IMR-90 (cell line): ENCODE data around the gene MTAP. TPM values are rescaled to one million over a fixed set of nuclear protein-coding genes. Genes with fewer than 3 reads are reported as not detected.

Source experiments
- ATAC-seq: fragments of 200-7000 bp; cut with Tn5 transposase; 2 replicates; pipeline ENCODE4 v1.9.1; 2020; ENCODE audit warnings: low read depth, mild to moderate bottlenecking, moderate library complexity
- BruUV-seq: library from RNA; stranded (reverse); fragments of 400-500 nt; replicated peaks from 2 replicates; lab custom pipeline; 2021; lab: Mats Ljungman, UMichigan
- CTCF ChIA-PET: fragments of 300-600 bp; formaldehyde crosslinking; extraction: SDS; loops from one replicate; lab custom pipeline; 2021; ENCODE audit warnings: antibody characterized with exemption; lab: Yijun Ruan, JAX
- POLR2A ChIA-PET: fragments of 300-600 bp; sonication (Branson Sonifier 250); formaldehyde crosslinking; loops from one replicate; lab custom pipeline; 2022; ENCODE audit warnings: antibody characterized with exemption; ENCODE audit not compliant: unreplicated experiment; lab: Charles Lee
- DNase-seq: peaks from one replicate; pipeline ENCODE4 v3.0.0; 2013
- H2AFZ ChIP-seq: replicated peaks from 2 replicates; pipeline ENCODE3; 2013; ENCODE audit warnings: low read length, mild to moderate bottlenecking; ENCODE audit not compliant: poor library complexity
- H2AK5ac ChIP-seq: 2 replicates; pipeline ENCODE4 v1.6.1; 2013; ENCODE audit warnings: low read depth, low read length, inconsistent platforms
- H2AK9ac ChIP-seq: replicated peaks from 2 replicates; pipeline ENCODE3; 2013; ENCODE audit warnings: mild to moderate bottlenecking, low read depth, low read length, moderate library complexity; ENCODE audit not compliant: poor library complexity
- H2BK120ac ChIP-seq: 2 replicates; pipeline ENCODE4 v1.6.1; 2013; ENCODE audit warnings: low read depth, low read length, inconsistent platforms
- H2BK15ac ChIP-seq: 3 replicates; pipeline ENCODE4 v1.6.1; 2013; ENCODE audit warnings: low read depth, low read length, inconsistent platforms
- H2BK20ac ChIP-seq: 2 replicates; pipeline ENCODE4 v1.6.1; 2013; ENCODE audit warnings: low read depth, mild to moderate bottlenecking, inconsistent platforms, low read length, moderate library complexity
- H2BK5ac ChIP-seq: 2 replicates; pipeline ENCODE4 v1.6.1; 2013; ENCODE audit warnings: mild to moderate bottlenecking, low read depth, low read length, inconsistent platforms; ENCODE audit not compliant: poor library complexity, severe bottlenecking
- H3K14ac ChIP-seq: replicated peaks from 2 replicates; pipeline ENCODE4 v1.6.1; 2013; ENCODE audit warnings: low read depth, low read length, inconsistent platforms
- H3K18ac ChIP-seq: 2 replicates; pipeline ENCODE4 v1.6.1; 2013; ENCODE audit warnings: low read depth, low read length, control low read depth
- H3K23ac ChIP-seq: 2 replicates; pipeline ENCODE4 v1.6.1; 2013; ENCODE audit warnings: low read depth, low read length, inconsistent platforms
- H3K27ac ChIP-seq: 2 replicates; pipeline ENCODE4 v1.5.1; 2013; ENCODE audit warnings: mild to moderate bottlenecking, control low read depth, low read length; ENCODE audit not compliant: insufficient read depth
- H3K27me3 ChIP-seq: 2 replicates; pipeline ENCODE4 v1.6.1; 2013; ENCODE audit warnings: low read length; ENCODE audit not compliant: control insufficient read depth, insufficient read depth
- H3K36me3 ChIP-seq: 2 replicates; pipeline ENCODE4 v1.6.1; 2013; ENCODE audit warnings: low read length, mixed read lengths; ENCODE audit not compliant: control insufficient read depth, insufficient read depth
- H3K4ac ChIP-seq: 2 replicates; pipeline ENCODE4 v1.6.1; 2013; ENCODE audit warnings: low read depth, low read length, inconsistent platforms
- H3K4me1 ChIP-seq: 2 replicates; pipeline ENCODE4 v1.6.1; 2013; ENCODE audit warnings: low read length, mixed read lengths; ENCODE audit not compliant: control insufficient read depth, insufficient read depth
- H3K4me2 ChIP-seq: 2 replicates; pipeline ENCODE4 v1.6.1; 2013; ENCODE audit warnings: low read depth, mild to moderate bottlenecking, control low read depth, low read length, moderate library complexity
- H3K4me3 ChIP-seq: 2 replicates; pipeline ENCODE4 v1.5.1; 2013; ENCODE audit warnings: low read depth, mild to moderate bottlenecking, control low read depth, low read length, moderate library complexity; ENCODE audit not compliant: insufficient read depth
- H3K56ac ChIP-seq: 2 replicates; pipeline ENCODE4 v1.6.1; 2013; ENCODE audit warnings: low read length, inconsistent platforms; ENCODE audit not compliant: insufficient read depth; ENCODE audit errors: extremely low read depth
- H3K79me1 ChIP-seq, 2 experiments: 2 replicates each; pipeline ENCODE4 v1.6.1; 2013; ENCODE audit warnings: low read length in 2 of 2, inconsistent platforms in 1 of 2, low read depth in 1 of 2
- H3K9ac ChIP-seq: 2 replicates; pipeline ENCODE4 v1.6.1; 2013; ENCODE audit warnings: low read depth, low read length, control low read depth
- H3K9me1 ChIP-seq: 2 replicates; pipeline ENCODE4 v1.6.1; 2013; ENCODE audit warnings: low read length, inconsistent platforms; ENCODE audit not compliant: insufficient read depth
- H3K9me3 ChIP-seq: 2 replicates; pipeline ENCODE4 v1.6.1; 2013; ENCODE audit warnings: low read length; ENCODE audit not compliant: control insufficient read depth, insufficient read depth
- H4K20me1 ChIP-seq: 2 replicates; pipeline ENCODE4 v1.6.1; 2013; ENCODE audit warnings: low read length, inconsistent platforms; ENCODE audit not compliant: insufficient read depth
- H4K5ac ChIP-seq: 2 replicates; pipeline ENCODE4 v1.6.1; 2013; ENCODE audit warnings: mild to moderate bottlenecking, low read depth, low read length, control low read depth
- H4K8ac ChIP-seq, 2 experiments: 2 replicates each; pipeline ENCODE4 v1.6.1; 2013; ENCODE audit warnings: low read depth in 2 of 2, low read length in 2 of 2, control low read depth in 1 of 2, inconsistent platforms in 1 of 2
- H4K91ac ChIP-seq: 2 replicates; pipeline ENCODE4 v1.6.1; 2013; ENCODE audit warnings: low read depth, low read length, inconsistent platforms; ENCODE audit not compliant: insufficient read depth
- BHLHE40 ChIP-seq: fragments of 150-350 bp; IDR thresholded peaks from 2 replicates; pipeline ENCODE4 v1.6.1; 2016; ENCODE audit warnings: mild to moderate bottlenecking, low read depth, low read length
- CTCF ChIP-seq: conservative IDR thresholded peaks from 2 replicates; pipeline ENCODE4 v1.5.1; 2012; ENCODE audit warnings: mild to moderate bottlenecking, low read depth, low read length, improper control_type of control experiment
- FOS ChIP-seq: fragments of 150-350 bp; IDR thresholded peaks from 2 replicates; pipeline ENCODE4 v1.6.1; 2016; ENCODE audit warnings: low read depth, low read length
- MAFK ChIP-seq: IDR thresholded peaks from 2 replicates; pipeline ENCODE4 v1.6.1; 2012; ENCODE audit warnings: low read depth, low read length, improper control_type of control experiment
- NFE2L2 ChIP-seq: fragments of 150-350 bp; IDR thresholded peaks from 2 replicates; pipeline ENCODE4 v1.6.1; 2016; ENCODE audit warnings: low read depth, mild to moderate bottlenecking, low read length
- POLR2A ChIP-seq: IDR thresholded peaks from 2 replicates; pipeline ENCODE4 v1.6.1; 2012; ENCODE audit warnings: mild to moderate bottlenecking, low read depth, low read length
- RCOR1 ChIP-seq: IDR thresholded peaks from 2 replicates; pipeline ENCODE4 v1.6.1; 2012; ENCODE audit warnings: mild to moderate bottlenecking, low read length, improper control_type of control experiment; ENCODE audit not compliant: insufficient replicate concordance
- SMC3 ChIP-seq: fragments of 150-350 bp; IDR thresholded peaks from 2 replicates; pipeline ENCODE4 v1.6.1; 2016; ENCODE audit warnings: low read depth, mild to moderate bottlenecking, antibody characterized with exemption, low read length, moderate library complexity
- USF2 ChIP-seq: fragments of 150-350 bp; IDR thresholded peaks from 2 replicates; pipeline ENCODE4 v1.6.1; 2017; ENCODE audit warnings: mild to moderate bottlenecking, antibody characterized with exemption, low read length, low read depth
- WGBS, 2 experiments: methylation state at CpG; one replicate each; pipeline versions ENCODE4 v1.1.5 to v1.1.7; 2013; ENCODE audit warnings: missing lambda C conversion rate in 2 of 2; ENCODE audit not compliant: insufficient read length in 1 of 2; ENCODE audit errors: extremely low coverage in 2 of 2; 5-methylcytosine and 5-hydroxymethylcytosine counted together
- dilution Hi-C: fragments of 300-500 bp; cut with HindIII; formaldehyde crosslinking; loops from one replicate; pipeline ENCODE4 v1.14.3; 2018; ENCODE audit warnings: low sequenced_read_pairs; ENCODE audit not compliant: unreplicated experiment
- in situ Hi-C: fragments of 300-500 bp; cut with MboI; formaldehyde crosslinking; loops from 3 replicates; pipeline ENCODE4 v1.14.3; 2019; ENCODE audit warnings: low sequenced_read_pairs, inconsistent platforms, mixed read lengths
- intact Hi-C: fragments of 100-400 bp; cut with micrococcal nuclease; formaldehyde crosslinking; loops from 2 replicates; pipeline ENCODE4 v1.10.0; 2022
- polyA plus RNA-seq, 3 experiments: library from polyadenylated mRNA; depleted of rRNA; stranded (reverse); fragments of >200 nt; gene quantifications; 2 replicates each; pipeline ENCODE4 v1.2.3, GENCODE V29; 2012; ENCODE audit warnings: low replicate concordance in 1 of 3
- total RNA-seq: library from RNA; depleted of rRNA; stranded (reverse); fragments of >200 nt; gene quantifications from 2 replicates; pipeline ENCODE4 v1.2.3, GENCODE V29; 2012

The MTAP gene
- total and polyA plus RNA-seq, 2 of the 4 experiments (the other 2 are of a cell fraction): 15.7 to 50.9 TPM

- in situ Hi-C loops: loop anchor here (10.0 kb wide), 1 partner anchor 151 kb away; no protein-coding TSS in a partner anchor
Measured at GRCh38 chr9:21966140-21966851, 163.9 kb downstream of the MTAP start.

More at GRCh38 chr9:21966140-21966851, 163.9 kb downstream of the MTAP start:
- no peaks in the 10 kb centered on the region for H3K9me1 ChIP-seq
- no peak overlapping the region for H4K5ac ChIP-seq
- TF ChIP-seq CTCF (no peak), RCOR1 (no peak), SMC3 (no peak), POLR2A (no peak), MAFK (no peak), USF2 (no peak), BHLHE40 (no peak), FOS (no peak), NFE2L2 (no peak)
- no peak overlapping the region for H3K4me2 ChIP-seq
- dilution Hi-C loops: no loop called here
- H3K79me1 ChIP-seq: no peaks in the 10 kb centered on the region
- no peak overlapping the region for H2BK5ac ChIP-seq
- H3K23ac ChIP-seq: no peak overlapping the region
- H4K91ac ChIP-seq: no peak overlapping the region
- H3K27ac ChIP-seq: no peak overlapping the region
- H3K18ac ChIP-seq: no peak overlapping the region
- DNase-seq (no peak), ATAC-seq (no peak)
- H2BK120ac ChIP-seq: no peak overlapping the region
- intact Hi-C loops: loop anchor here (5.0 kb wide), 1 partner anchor 134 kb away; no protein-coding TSS in a partner anchor
- H3K4ac ChIP-seq: no peak overlapping the region
- H2AK5ac ChIP-seq: no peak overlapping the region
- H2AFZ ChIP-seq: no peak overlapping the region
- CTCF ChIA-PET: no interaction called here
- H2BK20ac ChIP-seq: no peak overlapping the region
- no peak overlapping the region for H2AK9ac ChIP-seq
- no peak overlapping the region for H3K9ac ChIP-seq
- peaks cover 11% of the 10 kb centered on the region; the same call in 1 of the 2 replicates for H3K36me3 ChIP-seq
- H3K27me3 ChIP-seq: peaks cover 45% of the 10 kb centered on the region
- BruUV-seq: no TSS peak
- peaks cover 12% of the 10 kb centered on the region; the same call in 1 of the 2 replicates for H3K9me3 ChIP-seq
- no peak overlapping the region for H2BK15ac ChIP-seq
- H4K20me1 ChIP-seq: no peaks in the 10 kb centered on the region
- H4K8ac ChIP-seq: no peak overlapping the region
- WGBS, 2 experiments: 40% methylated on average over 1 of the region's 15 CpGs; no CpG with 5 or more reads in 1 of the 2 experiments
- POLR2A ChIA-PET: no interaction called here
- no peak overlapping the region for H3K4me3 ChIP-seq
- H3K56ac ChIP-seq: no peak overlapping the region
- H3K4me1 ChIP-seq: peaks cover 4% of the 10 kb centered on the region
- H3K14ac ChIP-seq: no peak overlapping the region
